Loucy (cell line): ENCODE measurements around the gene PIK3R1.

Experiments used
- H2AFZ ChIP-seq: fragments of 200-600 bp; sonication (generic); 2 replicates; pipeline ENCODE4 v1.6.0; 2016; ENCODE audit warnings: antibody characterized with exemption, mild to moderate bottlenecking, low read length, moderate library complexity
- H3F3A ChIP-seq: fragments of 200-600 bp; 2 replicates; pipeline ENCODE4 v1.6.0; 2016; ENCODE audit warnings: antibody characterized with exemption, low read depth, mild to moderate bottlenecking
- H3K27me3 ChIP-seq: fragments of 200-600 bp; sonication (generic); 2 replicates; pipeline ENCODE4 v1.6.1; 2014; ENCODE audit warnings: low read length, mild to moderate bottlenecking; ENCODE audit not compliant: insufficient read depth, poor library complexity, severe bottlenecking
- H3K36me3 ChIP-seq: fragments of 200-600 bp; sonication (generic); 2 replicates; pipeline ENCODE4 v1.6.1; 2016; ENCODE audit warnings: low read length; ENCODE audit not compliant: insufficient read depth
- H3K4me1 ChIP-seq: fragments of 200-600 bp; sonication (generic); 2 replicates; pipeline ENCODE4 v1.5.1; 2014; ENCODE audit warnings: low read length, mild to moderate bottlenecking; ENCODE audit not compliant: insufficient read depth, poor library complexity, severe bottlenecking
- H3K4me2 ChIP-seq: fragments of 200-600 bp; sonication (generic); 2 replicates; pipeline ENCODE4 v1.6.0; 2014; ENCODE audit warnings: antibody characterized with exemption, low read length, low read depth, mild to moderate bottlenecking; ENCODE audit not compliant: poor library complexity, severe bottlenecking
- H3K4me3 ChIP-seq: fragments of 200-600 bp; sonication (generic); 2 replicates; pipeline ENCODE4 v1.5.1; 2014; ENCODE audit warnings: low read length, mild to moderate bottlenecking, mixed read lengths; ENCODE audit not compliant: poor library complexity, severe bottlenecking
- H3K79me2 ChIP-seq: fragments of 200-600 bp; sonication (generic); 2 replicates; pipeline ENCODE4 v1.6.1; 2014; ENCODE audit warnings: low read length; ENCODE audit not compliant: insufficient read depth
- H3K9ac ChIP-seq: fragments of 200-600 bp; sonication (generic); 2 replicates; pipeline ENCODE4 v1.6.0; 2014; ENCODE audit warnings: mild to moderate bottlenecking, low read depth, low read length, moderate library complexity; ENCODE audit not compliant: poor library complexity, severe bottlenecking
- H3K9me2 ChIP-seq: fragments of 200-600 bp; sonication (generic); replicated peaks from 2 replicates; pipeline ENCODE4 v1.6.1; 2016; ENCODE audit warnings: low read depth, low read length, mixed read lengths
- H3K9me3 ChIP-seq: fragments of 200-600 bp; sonication (generic); 2 replicates; pipeline ENCODE4 v1.6.1; 2014; ENCODE audit warnings: mild to moderate bottlenecking, antibody characterized with exemption, low read length, low read depth; ENCODE audit not compliant: insufficient read depth
- H4K20me1 ChIP-seq: fragments of 200-600 bp; sonication (generic); 2 replicates; pipeline ENCODE4 v1.6.0; 2014; ENCODE audit warnings: antibody characterized with exemption, low read length, mild to moderate bottlenecking; ENCODE audit not compliant: insufficient read depth, poor library complexity, severe bottlenecking
- CTCF ChIP-seq: fragments of 200-600 bp; sonication (generic); conservative IDR thresholded peaks from 2 replicates; pipeline ENCODE4 v1.5.1; 2014; ENCODE audit warnings: mild to moderate bottlenecking, antibody characterized with exemption, low read length
- EZH2phosphoT487 ChIP-seq: fragments of 200-600 bp; IDR thresholded peaks from 2 replicates; pipeline ENCODE4 v1.6.1; 2018; ENCODE audit warnings: antibody characterized with exemption, mild to moderate bottlenecking, moderate library complexity, borderline replicate concordance

PIK3R1 gene

GRCh38 chr5:68251386-68251785 lies 35.8 kb downstream of the PIK3R1 start:
- no peak for TF ChIP-seq CTCF
- TF ChIP-seq EZH2phosphoT487: no peak
- Histone ChIP-seq H3K9ac (peak overlapping the region; percentile 75), H4K20me1 (peaks cover 24% of the 10 kb centered on the region), H3K9me2 (no peaks in the 10 kb centered on the region), H3K36me3 (no peaks in the 10 kb centered on the region), H3K4me2 (peak overlapping the region; percentile 68), H3K4me3 (peak overlapping the region; percentile 44), H2AFZ (no peak overlapping the region), H3K27me3 (no peaks in the 10 kb centered on the region), H3K79me2 (peaks cover 89% of the 10 kb centered on the region), H3K4me1 (peaks cover 82% of the 10 kb centered on the region), H3F3A (peaks cover 15% of the 10 kb centered on the region), H3K9me3 (no peaks in the 10 kb centered on the region)

- Histone ChIP-seq H3K79me2 (peaks cover 89% of the 10 kb centered on the region), H3K9me3 (no peaks in the 10 kb centered on the region), H4K20me1 (peaks cover 22% of the 10 kb centered on the region), H3K4me3 (peak overlapping the region; percentile 44), H3K9ac (peak overlapping the region; percentile 75), H3K4me1 (peaks cover 84% of the 10 kb centered on the region), H3K36me3 (no peaks in the 10 kb centered on the region), H2AFZ (no peak overlapping the region), H3K4me2 (peak overlapping the region; percentile 68), H3K27me3 (no peaks in the 10 kb centered on the region), H3K9me2 (no peaks in the 10 kb centered on the region), H3F3A (peaks cover 15% of the 10 kb centered on the region)
- TF ChIP-seq CTCF: no peak
- TF ChIP-seq EZH2phosphoT487: no peak
These were observed 36.4 kb downstream of the PIK3R1 start for GRCh38 chr5:68251804-68252522.

GRCh38 chr5:68252673-68253623 lies 37.4 kb downstream of the PIK3R1 start:
- TF ChIP-seq CTCF (peak; percentile 96), EZH2phosphoT487 (no peak)
- Histone ChIP-seq H2AFZ (no peak overlapping the region), H3K9me3 (no peaks in the 10 kb centered on the region), H3K9me2 (no peaks in the 10 kb centered on the region), H4K20me1 (peaks cover 17% of the 10 kb centered on the region), H3K27me3 (no peaks in the 10 kb centered on the region), H3K4me3 (no peak overlapping the region), H3K36me3 (0 out of 2 replicates have a peak, but pooled peaks cover 3% of the 10 kb centered on the region), H3K79me2 (peaks cover 89% of the 10 kb centered on the region), H3K9ac (peak overlapping the region; percentile 75), H3K4me2 (peak overlapping the region; percentile 68), H3F3A (peaks cover 15% of the 10 kb centered on the region), H3K4me1 (peaks cover 91% of the 10 kb centered on the region)
